ENCODE results near the gene TRIM36. TPM values are rescaled to one million over a fixed set of nuclear protein-coding genes. Genes with fewer than 3 reads are reported as not detected.

The TRIM36 gene
- total RNA-seq, 1 donor = 0.36 TPM

- H4K20me1 ChIP-seq (ENCODE audit: insufficient read depth, low read length) = no peaks in the 10 kb centered on the region
- no peak overlapping the region for H2AFZ ChIP-seq (ENCODE audit: low read length)
- H3K4me1 ChIP-seq (ENCODE audit: insufficient read depth, low read length) = no peaks in the 10 kb centered on the region
- no peak overlapping the region for H3K4me3 ChIP-seq (ENCODE audit: insufficient read depth, low read length)
- DNase-seq (ENCODE audit: insufficient read length, low spot score, missing footprints) = no peak
- no peaks in the 10 kb centered on the region for H3K27me3 ChIP-seq (ENCODE audit: insufficient read depth, low read length)
- no peaks in the 10 kb centered on the region for H3K79me2 ChIP-seq (ENCODE audit: insufficient read depth, low read length)
- H3K9me3 ChIP-seq (ENCODE audit: low read depth, low read length) = no peaks in the 10 kb centered on the region
- no peak for TF ChIP-seq CTCF (IDR thresholded peaks at IDR 0.05; ENCODE audit: extremely low read depth, low read depth, low read length)
- H3K27ac ChIP-seq (ENCODE audit: low read depth, low read length) = no peak overlapping the region
- H3K36me3 ChIP-seq (ENCODE audit: insufficient read depth, low read length) = no peaks in the 10 kb centered on the region
- no peak overlapping the region for H3K4me2 ChIP-seq (ENCODE audit: insufficient read depth, low read length)
These were observed 33.2 kb upstream of the TRIM36 start for GRCh38 chr5:115202952-115203351.

DNA sequence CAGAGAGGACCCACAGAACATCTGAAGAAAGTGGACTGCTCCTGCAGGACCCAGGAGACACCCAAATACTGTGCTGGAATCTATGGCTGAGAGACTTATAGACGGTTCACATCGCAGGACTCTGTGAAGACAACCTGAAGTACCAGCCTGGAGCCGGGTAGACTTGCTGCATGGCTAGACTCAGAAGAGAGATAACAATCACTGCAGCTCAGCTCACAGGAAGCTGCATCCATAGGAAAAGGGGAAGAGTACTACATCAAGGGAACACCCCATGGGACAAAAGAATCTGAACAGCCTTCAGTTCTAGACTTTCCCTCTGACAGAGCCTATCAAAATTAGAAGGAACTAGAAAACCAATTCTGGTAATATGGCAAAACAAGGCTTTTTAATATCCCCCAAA is 26.5 kb upstream of the TRIM36 start:
- no peak for TF ChIP-seq CTCF (IDR thresholded peaks at IDR 0.05; ENCODE audit: extremely low read depth, low read depth, low read length)
- H3K79me2 ChIP-seq (ENCODE audit: insufficient read depth, low read length) = no peaks in the 10 kb centered on the region
- H2AFZ ChIP-seq (ENCODE audit: low read length) = no peak overlapping the region
- H3K9me3 ChIP-seq (ENCODE audit: low read depth, low read length) = no peaks in the 10 kb centered on the region
- H3K27me3 ChIP-seq (ENCODE audit: insufficient read depth, low read length) = no peaks in the 10 kb centered on the region
- no peak overlapping the region for H3K27ac ChIP-seq (ENCODE audit: low read depth, low read length)
- H3K4me1 ChIP-seq (ENCODE audit: insufficient read depth, low read length) = no peaks in the 10 kb centered on the region
- H3K4me2 ChIP-seq (ENCODE audit: insufficient read depth, low read length) = no peak overlapping the region
- no peaks in the 10 kb centered on the region for H4K20me1 ChIP-seq (ENCODE audit: insufficient read depth, low read length)
- DNase-seq (ENCODE audit: insufficient read length, low spot score, missing footprints) = no peak
- no peak overlapping the region for H3K4me3 ChIP-seq (ENCODE audit: insufficient read depth, low read length)
- no peaks in the 10 kb centered on the region for H3K36me3 ChIP-seq (ENCODE audit: insufficient read depth, low read length)

DNA sequence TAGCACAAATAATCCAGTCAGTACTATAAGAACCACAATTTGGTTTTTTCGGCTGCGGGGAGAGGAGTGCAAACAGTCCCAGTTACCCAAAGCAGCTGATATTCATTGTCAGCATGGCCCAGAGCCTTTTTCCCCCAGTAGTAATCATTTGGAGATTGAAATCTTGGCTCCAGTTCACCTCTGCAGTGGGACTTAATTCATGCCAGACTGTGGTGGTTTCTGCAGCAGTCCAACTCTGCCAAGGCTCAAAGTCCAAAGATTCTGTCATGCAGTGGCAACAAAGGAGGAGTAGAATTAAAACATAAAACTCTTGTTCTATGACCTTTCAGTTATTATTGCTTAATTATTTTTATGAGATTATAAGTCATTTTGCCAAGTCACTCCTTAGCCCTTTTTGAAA is 25.0 kb upstream of the TRIM36 start:
- Histone ChIP-seq H3K27ac (ENCODE audit: low read depth, low read length) (no peak overlapping the region), H2AFZ (ENCODE audit: low read length) (no peak overlapping the region), H3K4me1 (ENCODE audit: insufficient read depth, low read length) (no peaks in the 10 kb centered on the region), H4K20me1 (ENCODE audit: insufficient read depth, low read length) (no peaks in the 10 kb centered on the region), H3K4me2 (ENCODE audit: insufficient read depth, low read length) (no peak overlapping the region), H3K36me3 (ENCODE audit: insufficient read depth, low read length) (no peaks in the 10 kb centered on the region), H3K27me3 (ENCODE audit: insufficient read depth, low read length) (no peaks in the 10 kb centered on the region), H3K4me3 (ENCODE audit: insufficient read depth, low read length) (no peak overlapping the region), H3K79me2 (ENCODE audit: insufficient read depth, low read length) (no peaks in the 10 kb centered on the region), H3K9me3 (ENCODE audit: low read depth, low read length) (no peaks in the 10 kb centered on the region)
- no peak for DNase-seq (ENCODE audit: insufficient read length, low spot score, missing footprints)
- no peak for TF ChIP-seq CTCF (IDR thresholded peaks at IDR 0.05; ENCODE audit: extremely low read depth, low read depth, low read length)

DNA sequence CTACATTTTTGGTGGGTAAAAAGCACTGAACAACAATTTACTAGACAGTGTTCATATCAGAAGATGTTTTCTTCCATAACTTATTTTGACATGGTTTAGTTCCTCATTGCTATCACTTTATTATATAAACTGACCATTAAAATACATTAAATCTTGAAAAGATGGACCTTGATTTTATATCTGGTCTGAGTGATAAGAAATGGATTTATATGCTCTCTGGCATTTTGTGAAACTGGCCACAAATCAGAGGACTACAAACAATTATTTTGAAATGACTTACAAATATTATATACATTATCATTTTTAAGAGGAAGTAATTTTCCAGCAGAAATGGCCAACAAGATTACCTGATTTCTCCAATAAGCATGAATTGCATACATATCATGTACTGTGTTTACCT is 23.6 kb upstream of the TRIM36 start:
- Histone ChIP-seq H3K4me3 (ENCODE audit: insufficient read depth, low read length) (no peak overlapping the region), H3K4me2 (ENCODE audit: insufficient read depth, low read length) (no peak overlapping the region), H2AFZ (ENCODE audit: low read length) (no peak overlapping the region), H4K20me1 (ENCODE audit: insufficient read depth, low read length) (no peaks in the 10 kb centered on the region), H3K79me2 (ENCODE audit: insufficient read depth, low read length) (no peaks in the 10 kb centered on the region), H3K9me3 (ENCODE audit: low read depth, low read length) (no peaks in the 10 kb centered on the region), H3K36me3 (ENCODE audit: insufficient read depth, low read length) (no peaks in the 10 kb centered on the region), H3K4me1 (ENCODE audit: insufficient read depth, low read length) (no peaks in the 10 kb centered on the region), H3K27ac (ENCODE audit: low read depth, low read length) (no peak overlapping the region), H3K27me3 (ENCODE audit: insufficient read depth, low read length) (no peaks in the 10 kb centered on the region)
- TF ChIP-seq CTCF (IDR thresholded peaks at IDR 0.05; ENCODE audit: extremely low read depth, low read depth, low read length) = no peak
- no peak for DNase-seq (ENCODE audit: insufficient read length, low spot score, missing footprints)
